Measurements from ENCODE around the gene RDH12.

DNA sequence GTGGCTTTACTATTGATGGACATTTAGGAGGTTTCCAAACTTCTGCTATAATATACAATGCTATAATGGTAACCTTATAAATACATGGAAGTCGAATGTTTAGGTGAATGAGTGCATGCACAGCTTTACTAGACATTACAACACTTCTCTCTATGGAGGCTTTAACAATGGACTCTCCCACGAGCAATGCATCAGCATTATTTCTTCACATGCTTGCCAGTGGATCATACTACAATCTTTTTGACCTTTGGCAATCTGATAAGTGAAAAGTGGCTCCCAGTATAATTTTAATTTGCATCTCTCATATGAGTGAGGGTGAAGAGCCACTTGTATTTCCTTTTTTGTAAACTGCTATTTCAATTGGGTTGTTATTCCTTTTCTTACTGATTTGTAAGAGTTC, 18.2 kb downstream of the RDH12 start:
- TF ChIP-seq EZH2 (IDR thresholded peaks at IDR 0.05; ENCODE audit: borderline replicate concordance, insufficient read depth, low read length, poor library complexity, severe bottlenecking) = no peak
- TF ChIP-seq CTCF (IDR thresholded peaks at IDR 0.05; ENCODE audit: poor library complexity, severe bottlenecking) = no peak
- TF ChIP-seq POLR2AphosphoS5 (IDR thresholded peaks at IDR 0.05) = no peak

Data from neural cell (in vitro differentiated cells).